ENCODE results near the gene CDKN2B-AS1. TPM values are rescaled to one million over a fixed set of nuclear protein-coding genes. Genes with fewer than 3 reads are reported as not detected.

Gene CDKN2B-AS1
- total and polyA plus RNA-seq, 2 experiments from 2014 or later: 0.14 TPM; not detected in 1

GRCh38 chr9:22116758-22117157, 122.2 kb downstream of the CDKN2B-AS1 start:
- no peaks in the 10 kb centered on the region for H3K9me2 ChIP-seq (ENCODE audit: insufficient read depth)
- no peaks in the 10 kb centered on the region for H3K36me3 Mint-ChIP-seq (ENCODE audit: low read depth)
- no peaks in the 10 kb centered on the region for H3K36me3 ChIP-seq (ENCODE audit: insufficient read depth)
- H3F3A ChIP-seq (replicated peaks; ENCODE audit: low read depth): no peaks in the 10 kb centered on the region
- no peaks in the 10 kb centered on the region for H3K27me3 Mint-ChIP-seq (ENCODE audit: insufficient read depth, low read depth, poor library complexity)
- TF ChIP-seq CREB1 (CRISPR knock-in tag; IDR thresholded peaks at IDR 0.05; ENCODE audit: low read depth): no peak
- no peak for TF ChIP-seq ETS1 (IDR thresholded peaks at IDR 0.05)
- TF ChIP-seq ZNF462 (CRISPR knock-in tag; IDR thresholded peaks at IDR 0.05): no peak
- TF ChIP-seq JUNB (IDR thresholded peaks at IDR 0.05; ENCODE audit: unreplicated experiment): no peak
- no peak for TF ChIP-seq REST (IDR thresholded peaks at IDR 0.05; ENCODE audit: unreplicated experiment)
- no peak for TF ChIP-seq CTCF (conservative IDR thresholded peaks at IDR 0.05; ENCODE audit: low read depth in 2 of 2)
- no peak for TF ChIP-seq STAT1 (IDR thresholded peaks at IDR 0.05; ENCODE audit: unreplicated experiment)
- TF ChIP-seq NANOG (IDR thresholded peaks at IDR 0.05; ENCODE audit: borderline replicate concordance): no peak
- TF ChIP-seq EZH2phosphoT487 (IDR thresholded peaks at IDR 0.05; ENCODE audit: unreplicated experiment): no peak
- TF ChIP-seq POLR2AphosphoS5 (IDR thresholded peaks at IDR 0.05; ENCODE audit: low read depth): no peak
- no peak for TF ChIP-seq EZH2 (IDR thresholded peaks at IDR 0.05; ENCODE audit: low read depth, unreplicated experiment)
- no peak for TF ChIP-seq ZNF331 (CRISPR knock-in tag; IDR thresholded peaks at IDR 0.05; ENCODE audit: low read depth)
- TF ChIP-seq ZNF114 (CRISPR knock-in tag; IDR thresholded peaks at IDR 0.05): no peak
- H3K4me2 ChIP-seq: no peak overlapping the region
- peaks cover 18% of the 10 kb centered on the region for H3K4me1 Mint-ChIP-seq
- H3K79me2 ChIP-seq (replicated peaks; ENCODE audit: insufficient read depth): no peaks in the 10 kb centered on the region
- ATAC-seq: no peak
- no peaks in the 10 kb centered on the region for H4K20me1 ChIP-seq (replicated peaks; ENCODE audit: insufficient read depth)
- no peak for DNase-seq (ENCODE audit: low spot score)
- H2AFZ ChIP-seq: no peak overlapping the region
- H3K27ac ChIP-seq (ENCODE audit: low read depth): no peak overlapping the region
- peaks cover 22% of the 10 kb centered on the region for H3K4me1 ChIP-seq (ENCODE audit: insufficient read depth)
- H3K27ac Mint-ChIP-seq: no peak overlapping the region
- H3K4me3 ChIP-seq: no peak overlapping the region
- no peaks in the 10 kb centered on the region for H3K27me3 ChIP-seq (ENCODE audit: insufficient read depth)
- H3K4me3 Mint-ChIP-seq: no peak overlapping the region
- H3K9me3 Mint-ChIP-seq: no peaks in the 10 kb centered on the region

Data from GM23338 (cell line).